Measurements from ENCODE around the gene GPC6.
"Not testable (repeated sequence)": the region's sequence is repeated elsewhere in the genome, so short reads cannot be mapped to it uniquely, and the experiment has no call there.

The GPC6 gene

DNA sequence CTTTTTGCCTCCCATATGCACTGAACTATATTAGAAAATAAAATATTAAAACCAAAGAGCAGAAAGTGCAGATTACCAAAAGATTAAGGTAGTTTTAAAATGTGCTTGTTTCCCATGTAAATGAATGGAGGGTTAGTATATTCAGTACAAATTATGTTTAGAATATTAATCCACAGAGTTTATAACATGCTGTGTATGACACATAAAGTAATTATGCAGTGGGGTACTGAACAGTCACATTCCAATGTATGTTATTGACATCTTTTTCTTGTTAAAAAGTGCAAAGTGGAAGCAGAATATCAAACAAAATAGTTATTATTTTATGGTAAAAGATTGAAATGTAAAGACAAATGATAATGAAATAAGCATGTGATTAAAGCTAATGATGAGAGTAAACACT is 79.3 kb downstream of the GPC6 start:
- no peak overlapping the region for H3K27ac ChIP-seq
- no peak for DNase-seq (ENCODE audit: low read depth, low spot score)

DNA sequence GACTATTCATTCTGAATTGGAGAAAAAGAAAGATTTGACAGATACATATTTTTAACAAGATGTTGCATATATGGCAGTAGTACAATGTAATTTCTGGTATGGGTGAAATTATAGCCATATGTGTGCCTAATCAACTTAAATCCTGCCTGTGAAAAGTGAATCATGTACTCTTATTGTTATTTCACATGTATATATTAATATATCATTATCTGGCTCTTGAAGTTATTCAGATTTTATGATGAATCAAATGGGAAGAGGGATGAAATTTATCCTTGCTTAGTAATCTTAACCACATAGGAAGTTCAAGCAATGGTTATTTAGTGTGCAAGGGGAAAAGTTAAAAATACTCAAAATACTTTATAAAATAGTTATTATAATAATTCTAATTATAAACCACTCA is 80.5 kb downstream of the GPC6 start:
- no peak for DNase-seq (ENCODE audit: low read depth, low spot score)
- H3K27ac ChIP-seq = no peak overlapping the region

DNA sequence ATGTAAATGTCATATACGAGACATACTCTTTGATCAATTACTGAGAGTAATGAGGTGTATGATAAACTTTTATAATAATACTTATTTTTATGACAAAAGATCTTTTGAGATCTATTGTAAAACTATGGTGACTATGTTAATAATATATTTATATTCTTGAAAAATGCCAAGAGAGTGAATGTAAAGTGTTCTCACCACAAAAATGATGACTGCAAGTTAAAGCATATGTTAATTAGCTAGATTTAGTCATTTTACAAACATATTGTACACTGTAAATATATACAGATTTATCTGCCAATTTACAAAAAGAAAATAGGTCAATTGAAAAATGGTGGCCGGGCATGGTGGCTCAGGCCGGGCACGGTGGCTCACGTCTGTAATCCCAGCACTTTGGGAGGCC is 81.0 kb downstream of the GPC6 start:
- no peak for DNase-seq (ENCODE audit: low read depth, low spot score)
- no peak overlapping the region for H3K27ac ChIP-seq

DNA sequence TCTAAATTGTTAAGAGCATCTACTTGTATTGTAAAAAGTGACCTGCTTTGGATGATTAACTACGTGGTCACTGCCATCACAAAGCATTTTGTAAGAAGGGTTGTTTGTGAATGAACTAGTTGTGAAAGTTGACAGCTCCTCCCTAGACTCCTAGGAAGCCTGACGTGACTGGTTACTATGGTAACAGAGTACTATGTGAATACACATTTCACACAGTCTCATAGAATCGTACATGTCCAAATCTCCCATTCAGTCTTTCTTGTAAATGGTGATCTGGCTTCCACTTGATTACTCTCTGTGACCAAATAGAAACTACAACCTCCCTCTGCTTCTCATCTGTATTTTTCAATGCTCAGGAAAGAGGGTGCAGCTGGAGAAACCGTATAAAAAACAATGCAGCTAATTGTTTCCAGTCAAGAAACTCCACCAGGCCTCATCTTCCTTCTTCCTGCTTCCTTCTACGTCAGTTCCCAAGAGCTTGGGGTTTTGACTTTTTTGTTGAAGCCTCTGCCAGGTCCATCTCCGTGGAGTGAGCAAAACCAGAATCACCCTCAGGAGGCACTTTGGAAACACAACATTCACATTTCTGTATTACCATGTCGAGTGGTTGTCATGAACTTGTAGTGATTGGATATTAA is 83.4 kb downstream of the GPC6 start:
- peak; percentile 52 for DNase-seq (ENCODE audit: low read depth, low spot score)
- H3K27ac ChIP-seq = peak overlapping the region; percentile 31

DNA sequence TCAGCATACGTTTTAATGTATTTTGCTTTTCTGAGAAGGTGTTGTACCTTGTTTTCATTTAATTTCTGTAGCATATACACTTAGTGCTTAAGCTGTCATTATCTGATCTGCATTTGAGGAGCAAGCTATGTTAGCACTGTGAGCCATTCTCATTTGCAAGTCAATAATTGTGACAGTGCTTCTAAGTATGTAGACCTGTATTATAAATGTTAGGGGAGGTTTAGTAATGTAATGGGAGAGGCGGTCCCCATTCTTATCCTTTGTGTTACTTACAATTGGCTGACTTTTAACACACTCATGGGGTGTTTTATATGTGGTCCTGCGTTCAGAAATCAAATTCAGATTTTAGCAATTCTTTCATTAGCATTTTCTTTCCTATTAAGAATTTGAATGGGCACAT is 90.2 kb downstream of the GPC6 start:
- H3K27ac ChIP-seq = no peak overlapping the region
- DNase-seq (ENCODE audit: low read depth, low spot score) = no peak

DNA sequence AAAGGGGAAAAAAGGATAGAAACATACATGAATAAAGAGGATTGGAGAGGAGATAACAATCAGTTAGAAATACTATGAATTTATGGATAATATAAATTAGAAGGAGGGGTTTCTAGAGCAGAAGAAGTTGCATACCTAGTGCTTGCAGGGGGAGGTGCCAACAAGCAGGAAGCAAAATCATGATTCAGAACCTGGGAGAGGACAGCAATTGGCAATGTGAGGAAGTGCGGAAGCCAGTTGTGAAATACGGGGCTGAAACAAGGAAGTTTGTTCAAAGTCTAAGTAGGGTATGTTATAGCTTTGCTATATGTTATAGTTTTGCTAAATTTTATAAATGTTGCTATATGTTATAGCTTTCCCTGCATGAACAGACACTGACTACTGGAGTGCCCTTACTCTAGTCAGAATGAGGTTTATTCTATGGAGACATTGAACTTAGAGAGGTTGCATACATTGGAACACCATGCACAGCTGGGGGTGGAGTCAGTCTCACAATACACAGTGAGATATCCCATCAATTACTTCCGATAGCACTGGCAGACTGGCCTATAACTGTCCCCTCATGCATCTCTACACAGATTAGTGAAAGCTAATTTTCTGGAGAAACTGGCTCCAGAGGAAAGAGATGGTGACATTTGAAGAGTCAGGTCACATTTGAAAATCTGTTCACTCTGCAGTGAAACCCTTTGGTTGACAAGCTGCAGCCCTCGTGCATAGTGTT is 92.1 kb downstream of the GPC6 start:
- DNase-seq (ENCODE audit: low read depth, low spot score) = peak; percentile 10
- no peak overlapping the region for H3K27ac ChIP-seq

DNA sequence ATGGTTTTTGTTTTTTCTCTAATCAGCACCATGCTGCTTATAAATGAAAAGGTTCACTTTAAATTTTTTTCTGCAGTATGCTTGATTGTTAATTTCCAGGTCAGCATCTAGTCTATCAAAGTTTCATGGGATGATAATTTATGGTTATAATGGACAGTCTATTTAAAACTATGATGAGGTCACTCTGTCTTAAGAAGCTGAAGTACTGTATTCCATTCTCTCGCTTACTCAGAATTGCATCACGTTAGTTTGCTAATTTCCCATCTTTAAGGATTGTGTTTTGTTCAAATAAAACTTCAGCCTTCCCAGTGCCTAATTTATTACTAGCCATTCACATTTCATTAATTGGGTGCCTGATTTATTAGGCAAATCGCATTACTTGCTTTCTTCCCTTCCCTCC is 94.3 kb downstream of the GPC6 start:
- H3K27ac ChIP-seq = no peak overlapping the region
- DNase-seq (ENCODE audit: low read depth, low spot score) = no peak

DNA sequence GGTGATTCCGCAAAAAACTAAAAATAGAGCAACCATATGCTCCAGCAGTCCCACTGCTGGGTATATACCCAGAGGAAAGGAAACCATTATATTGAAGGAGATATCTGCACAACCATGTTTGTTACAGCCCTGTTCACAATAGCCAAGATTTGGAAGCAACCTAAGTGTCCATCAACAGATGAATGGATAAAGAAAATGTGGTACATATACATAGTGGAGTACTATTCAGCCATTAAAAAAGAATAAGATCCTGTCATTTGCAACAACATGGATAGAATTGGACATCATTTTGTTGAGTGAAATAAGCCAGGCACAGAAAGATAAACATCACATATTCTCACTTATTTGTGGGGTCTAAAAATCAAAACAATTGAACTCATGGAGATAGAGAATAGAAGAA is 97.3 kb downstream of the GPC6 start:
- not testable (repeated sequence) for H3K27ac ChIP-seq; DNase-seq (ENCODE audit: low read depth, low spot score)

DNA sequence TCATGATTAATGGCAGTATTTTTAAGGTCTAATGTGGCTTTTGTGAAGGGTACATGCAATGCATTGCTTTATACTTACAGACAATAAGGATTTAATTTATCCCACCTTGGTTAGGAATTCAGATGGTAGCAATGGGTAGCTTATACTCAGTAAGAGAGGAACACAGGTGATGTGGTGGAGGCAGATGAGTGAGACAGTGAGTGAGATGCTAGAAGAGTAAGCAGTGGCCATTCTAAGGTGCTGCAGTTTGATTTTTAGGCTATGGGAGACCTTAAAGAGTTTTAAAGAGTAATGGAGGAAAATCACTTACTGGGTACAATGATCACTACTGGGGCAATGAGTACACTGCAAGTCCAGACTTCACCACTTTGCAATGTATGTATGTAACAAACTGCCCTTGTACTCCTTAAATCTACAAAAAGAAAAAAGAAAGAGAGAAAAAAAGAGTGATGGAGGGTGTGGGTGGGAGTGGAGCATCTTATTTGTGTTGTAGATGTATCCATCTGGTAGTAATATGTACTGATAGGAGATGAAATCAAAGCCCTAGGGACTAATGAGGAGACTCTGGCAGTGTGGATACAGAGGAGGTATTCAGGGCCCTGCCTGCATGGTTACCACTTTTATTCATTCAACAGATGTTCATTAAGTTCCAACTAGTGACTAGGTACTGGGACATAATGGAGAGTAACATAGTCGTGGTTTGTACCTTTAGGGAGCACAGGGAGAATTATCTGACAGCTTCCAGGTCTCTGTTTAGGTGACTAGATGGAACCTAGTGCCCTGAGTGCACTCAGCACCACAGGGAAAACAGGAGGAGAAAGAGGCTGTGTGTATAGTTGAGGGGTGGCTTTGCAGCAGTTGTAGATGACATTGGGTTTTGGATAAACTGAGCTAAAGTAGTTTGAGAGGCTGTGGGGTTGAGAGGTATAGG is 99.0 kb downstream of the GPC6 start:
- H3K27ac ChIP-seq = no peak overlapping the region
- DNase-seq (ENCODE audit: low read depth, low spot score) = no peak

DNA sequence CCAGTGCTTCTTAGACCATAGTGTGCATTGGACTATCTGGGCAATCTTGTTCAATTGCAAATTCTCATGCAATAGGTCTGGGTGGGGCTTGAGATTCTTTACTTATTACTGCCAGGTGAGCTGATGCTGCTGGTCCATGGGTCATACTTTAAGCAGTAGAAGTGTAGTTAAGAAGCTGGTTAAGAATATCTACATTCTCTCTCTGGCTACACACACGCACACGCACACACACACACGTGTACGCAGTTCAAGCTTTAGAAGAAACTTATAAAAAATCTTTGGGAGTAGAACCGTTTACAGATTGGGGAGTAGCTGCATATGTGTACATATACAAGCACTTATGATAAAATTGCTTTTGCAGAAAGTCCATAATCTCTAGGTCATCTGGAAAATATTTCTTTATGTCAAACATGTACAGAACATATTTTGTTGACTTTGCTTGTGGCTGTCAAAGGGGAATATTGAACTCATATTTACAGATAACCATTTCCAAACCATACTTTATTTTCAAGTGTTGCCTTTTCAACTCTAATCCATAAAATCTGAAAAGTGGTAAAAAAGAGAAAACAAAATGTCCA is 99.7 kb downstream of the GPC6 start:
- H3K27ac ChIP-seq = no peak overlapping the region
- DNase-seq (ENCODE audit: low read depth, low spot score) = no peak

DNA sequence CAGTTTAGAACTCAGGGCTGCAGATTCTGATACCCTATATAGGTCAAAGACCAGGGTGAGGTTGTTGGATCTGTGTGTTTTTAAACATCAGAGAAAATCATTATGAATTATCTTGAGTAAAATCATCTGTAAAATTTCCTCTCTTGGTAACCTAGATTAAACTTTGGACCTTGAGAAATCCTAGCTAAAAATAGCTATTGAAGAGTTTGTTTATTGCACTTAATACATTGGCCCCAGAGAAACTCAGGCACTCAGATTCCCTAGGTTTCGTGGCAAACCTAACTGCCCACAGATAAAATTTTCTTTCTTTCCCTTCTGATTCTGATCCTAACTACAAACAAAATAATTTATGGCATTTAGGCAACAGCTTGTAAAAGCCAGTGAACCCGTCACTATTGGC is 102.3 kb downstream of the GPC6 start:
- DNase-seq (ENCODE audit: low read depth, low spot score) = no peak

DNA sequence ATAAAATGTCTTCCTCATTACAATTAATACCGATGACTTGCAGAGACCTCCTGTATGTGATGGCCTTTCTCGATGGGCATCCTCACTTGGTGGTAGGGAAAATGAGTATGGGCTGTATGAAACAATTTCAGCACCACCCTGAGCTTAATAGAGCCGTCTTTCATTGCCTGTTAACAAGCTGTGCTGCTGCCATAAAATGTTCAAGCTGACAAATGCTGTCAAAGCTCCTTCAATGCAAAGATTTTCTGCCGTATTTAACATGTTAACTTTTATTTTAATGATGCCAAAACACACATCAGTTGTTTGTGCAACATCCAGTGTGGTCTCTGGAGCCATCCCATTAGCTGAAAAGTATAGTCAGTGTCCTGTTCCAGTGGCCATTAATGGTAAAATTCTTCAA is 110.1 kb downstream of the GPC6 start:
- no peak for DNase-seq (ENCODE audit: low read depth, low spot score)
- H3K27ac ChIP-seq = no peak overlapping the region

More for the DNA sequence above, 102.3 kb downstream of the GPC6 start:
- H3K27ac ChIP-seq = no peak overlapping the region

DNA sequence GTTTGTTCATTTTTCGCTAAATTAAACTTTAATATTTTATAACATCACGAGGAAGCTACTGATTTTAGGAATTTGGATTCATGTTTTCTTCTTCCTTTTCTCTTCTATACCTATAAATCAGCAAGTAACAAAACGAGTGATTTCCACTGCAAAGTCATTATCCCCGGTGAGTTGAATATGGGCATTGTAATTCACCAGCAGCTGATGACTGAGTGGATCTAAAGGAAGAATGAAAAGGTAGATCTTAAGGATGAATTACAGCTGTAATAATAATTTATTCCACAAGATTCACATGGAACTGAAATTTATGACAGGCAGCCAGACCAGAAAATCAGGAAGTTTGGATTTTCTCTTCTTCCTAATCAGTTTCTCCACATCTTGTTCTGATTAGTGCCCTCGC is 111.4 kb downstream of the GPC6 start:
- DNase-seq (ENCODE audit: low read depth, low spot score) = no peak
- no peak overlapping the region for H3K27ac ChIP-seq

DNA sequence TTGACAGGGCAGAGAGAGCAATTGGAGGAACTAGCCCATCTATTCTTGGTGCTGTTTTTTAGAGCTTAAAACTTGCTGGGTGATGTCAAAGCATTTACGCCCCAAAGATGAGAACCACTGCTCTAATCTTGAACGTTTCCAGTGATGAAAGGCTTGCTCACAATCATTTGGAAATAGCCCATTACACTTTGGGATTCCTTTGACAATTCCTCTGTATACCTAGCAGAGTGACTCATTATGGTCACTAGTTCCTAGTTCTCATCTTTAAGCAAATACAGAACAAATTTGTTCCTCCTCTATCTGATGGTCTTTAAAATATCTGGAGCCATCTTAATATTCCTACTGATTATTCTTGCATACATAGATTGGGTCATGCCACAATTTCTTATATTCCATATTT is 112.3 kb downstream of the GPC6 start:
- DNase-seq (ENCODE audit: low read depth, low spot score) = no peak

DNA sequence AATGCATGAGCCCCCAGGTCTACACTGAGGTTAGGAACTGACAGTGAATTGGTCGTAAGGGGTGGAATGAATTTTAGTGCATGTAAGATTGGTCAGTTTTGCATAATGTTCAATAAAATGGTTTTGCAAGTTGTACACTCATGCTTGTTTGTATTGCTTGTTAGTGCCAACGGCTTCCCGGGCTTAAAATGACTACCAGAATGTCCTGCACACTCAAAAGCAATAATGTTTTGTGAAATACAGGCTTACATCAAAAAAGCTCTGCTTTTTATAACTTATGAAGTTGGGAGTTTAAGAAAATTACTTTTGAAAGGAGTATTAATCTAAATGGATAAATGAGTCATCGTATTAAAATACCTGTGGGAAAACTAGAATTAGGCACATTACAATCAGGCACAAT is 112.9 kb downstream of the GPC6 start:
- no peak overlapping the region for H3K27ac ChIP-seq
- DNase-seq (ENCODE audit: low read depth, low spot score) = no peak

More for the DNA sequence above, 112.3 kb downstream of the GPC6 start:
- H3K27ac ChIP-seq = no peak overlapping the region

DNA sequence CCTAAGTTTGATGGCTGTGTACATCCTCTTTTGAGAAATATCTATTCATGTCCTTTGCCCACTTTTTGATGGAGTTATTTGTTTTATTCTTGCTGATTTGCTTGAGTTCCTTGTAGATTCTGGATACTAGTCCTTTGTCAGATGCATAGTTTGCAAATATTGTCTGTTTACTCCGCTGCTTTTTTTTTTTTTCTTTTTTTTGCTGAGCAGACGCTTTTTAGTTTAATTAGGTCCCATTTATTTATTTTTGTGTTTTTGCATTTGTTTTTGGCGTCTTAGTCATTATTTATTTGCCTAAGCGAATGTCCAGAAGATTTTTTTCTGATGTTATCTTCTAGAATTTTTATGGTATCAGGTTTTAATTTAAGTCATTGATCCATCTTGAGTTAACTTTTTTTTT is 114.9 kb downstream of the GPC6 start:
- DNase-seq (ENCODE audit: low read depth, low spot score) = no peak
- no peak overlapping the region for H3K27ac ChIP-seq

DNA sequence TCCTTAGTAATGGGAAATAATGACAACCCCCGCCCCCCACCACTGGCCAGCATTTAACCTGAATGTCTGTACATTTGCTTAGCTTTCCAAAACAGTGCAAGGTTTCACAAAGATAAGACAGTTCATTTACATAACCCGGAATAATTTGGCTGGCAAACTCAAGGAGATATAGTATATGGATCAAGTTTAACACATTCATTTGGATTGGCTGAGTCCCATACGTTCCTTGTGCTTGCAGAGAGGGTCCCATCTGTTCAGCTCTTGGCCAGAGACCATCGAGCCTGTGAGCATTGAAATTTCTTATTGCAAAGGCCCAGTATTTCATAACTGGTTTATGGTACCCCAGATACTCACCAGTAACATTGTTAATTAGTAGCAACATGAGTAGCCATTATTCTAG is 116.5 kb downstream of the GPC6 start:
- H3K27ac ChIP-seq = no peak overlapping the region
- DNase-seq (ENCODE audit: low read depth, low spot score) = no peak

DNA sequence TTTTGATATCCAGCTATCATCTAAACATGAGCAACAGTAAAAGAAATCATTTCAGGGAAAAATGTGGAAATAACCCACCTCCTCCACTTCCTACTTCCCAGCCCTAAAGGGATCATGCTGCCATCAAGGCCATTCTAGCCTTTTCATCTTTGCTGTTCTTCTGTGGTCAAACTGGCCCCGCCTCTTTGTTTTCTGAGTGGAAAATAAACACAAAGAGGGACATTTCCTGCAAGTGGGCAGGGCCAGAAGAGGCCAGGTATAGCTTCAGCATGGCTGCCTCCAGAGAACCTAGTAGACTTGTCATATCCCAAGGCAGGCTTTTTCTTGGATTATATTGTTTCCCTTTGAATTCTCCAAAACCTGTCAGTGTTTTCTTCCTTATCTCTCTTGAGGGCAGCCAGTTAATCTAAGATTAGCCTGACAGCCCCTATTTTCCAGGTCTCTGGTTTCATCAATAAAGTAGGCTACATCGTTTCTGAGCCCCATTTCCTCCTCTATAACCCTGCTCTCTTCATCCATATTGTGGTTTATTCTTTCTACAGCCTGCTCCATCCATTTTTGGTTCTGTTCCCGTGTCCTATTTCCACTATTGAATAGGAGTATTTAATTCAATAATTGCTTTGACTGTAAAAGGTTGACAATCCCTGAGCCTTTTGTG is 117.6 kb downstream of the GPC6 start:
- no peak overlapping the region for H3K27ac ChIP-seq
- DNase-seq (ENCODE audit: low read depth, low spot score) = no peak

DNA sequence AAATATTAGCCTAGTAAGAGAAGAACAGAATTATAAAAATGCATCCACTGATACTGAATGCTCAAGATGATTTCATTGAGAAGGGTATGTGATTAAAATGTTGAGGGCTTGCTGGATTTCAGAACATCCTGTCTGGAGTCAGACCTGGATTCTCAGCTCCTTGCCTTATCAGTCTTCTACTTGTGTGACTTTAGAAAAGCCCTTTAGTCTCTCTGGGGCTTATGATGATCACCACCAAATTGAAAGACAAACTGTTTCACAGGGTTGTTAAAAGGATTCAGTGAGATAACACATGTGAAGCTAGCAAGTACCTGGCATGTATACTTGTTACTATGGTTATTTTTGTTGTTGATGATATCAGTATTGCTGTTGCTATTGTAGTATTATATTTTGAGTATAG is 118.4 kb downstream of the GPC6 start:
- no peak for DNase-seq (ENCODE audit: low read depth, low spot score)
- H3K27ac ChIP-seq = no peak overlapping the region

DNA sequence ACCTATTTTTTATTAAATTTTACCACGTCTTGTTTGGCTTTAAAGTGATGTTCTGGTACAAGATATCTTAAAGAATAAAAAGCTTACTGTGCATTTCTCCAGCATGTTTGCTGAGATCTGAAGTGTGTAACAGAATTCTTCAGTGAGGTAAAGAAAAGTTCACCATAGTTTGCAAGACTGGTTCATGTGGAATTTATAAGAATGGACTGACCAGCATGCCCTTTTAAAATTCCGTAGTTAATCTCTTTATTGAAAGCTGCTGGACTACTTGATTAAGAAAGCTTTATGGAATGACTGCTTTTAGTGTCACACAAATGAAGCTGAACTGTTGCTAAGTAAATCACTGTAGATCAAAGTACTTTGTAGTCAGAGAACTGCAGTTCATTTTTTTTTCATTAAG is 119.2 kb downstream of the GPC6 start:
- no peak overlapping the region for H3K27ac ChIP-seq
- no peak for DNase-seq (ENCODE audit: low read depth, low spot score)

Measured in epithelial cell of prostate (primary cell).